ENCODE data around the gene STYXL2.

Gene STYXL2

DNA sequence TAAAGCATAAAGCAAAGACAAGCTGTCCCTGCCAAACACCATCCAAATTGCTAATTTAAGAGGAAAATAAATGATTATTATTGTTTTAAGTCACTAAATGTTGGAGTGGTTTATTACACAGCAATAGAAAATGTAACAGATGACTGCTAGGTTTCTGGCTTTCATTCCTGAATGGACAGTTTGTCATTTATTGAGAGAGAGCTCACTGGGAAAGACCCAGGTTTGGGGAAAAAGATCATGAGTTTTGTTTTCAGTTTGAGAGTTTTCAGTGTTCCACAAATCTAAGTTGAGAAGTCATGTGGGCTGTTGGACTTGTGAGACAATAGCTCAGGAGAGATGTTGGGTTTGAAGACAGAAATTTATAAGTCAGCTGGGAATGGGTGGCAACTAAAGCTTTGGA lies 9.1 kb upstream of the STYXL2 start:
- DNase-seq (ENCODE audit: low read depth), result no peak
- no peak overlapping the region for H3K4me3 ChIP-seq (replicated peaks; ENCODE audit: low read depth, low read length)
- TF ChIP-seq, protein P1, sequence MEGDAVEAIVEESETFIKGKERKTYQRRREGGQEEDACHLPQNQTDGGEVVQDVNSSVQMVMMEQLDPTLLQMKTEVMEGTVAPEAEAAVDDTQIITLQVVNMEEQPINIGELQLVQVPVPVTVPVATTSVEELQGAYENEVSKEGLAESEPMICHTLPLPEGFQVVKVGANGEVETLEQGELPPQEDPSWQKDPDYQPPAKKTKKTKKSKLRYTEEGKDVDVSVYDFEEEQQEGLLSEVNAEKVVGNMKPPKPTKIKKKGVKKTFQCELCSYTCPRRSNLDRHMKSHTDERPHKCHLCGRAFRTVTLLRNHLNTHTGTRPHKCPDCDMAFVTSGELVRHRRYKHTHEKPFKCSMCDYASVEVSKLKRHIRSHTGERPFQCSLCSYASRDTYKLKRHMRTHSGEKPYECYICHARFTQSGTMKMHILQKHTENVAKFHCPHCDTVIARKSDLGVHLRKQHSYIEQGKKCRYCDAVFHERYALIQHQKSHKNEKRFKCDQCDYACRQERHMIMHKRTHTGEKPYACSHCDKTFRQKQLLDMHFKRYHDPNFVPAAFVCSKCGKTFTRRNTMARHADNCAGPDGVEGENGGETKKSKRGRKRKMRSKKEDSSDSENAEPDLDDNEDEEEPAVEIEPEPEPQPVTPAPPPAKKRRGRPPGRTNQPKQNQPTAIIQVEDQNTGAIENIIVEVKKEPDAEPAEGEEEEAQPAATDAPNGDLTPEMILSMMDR (IDR thresholded peaks at IDR 0.05; ENCODE audit: low read length, missing control alignments), result no peak

DNA sequence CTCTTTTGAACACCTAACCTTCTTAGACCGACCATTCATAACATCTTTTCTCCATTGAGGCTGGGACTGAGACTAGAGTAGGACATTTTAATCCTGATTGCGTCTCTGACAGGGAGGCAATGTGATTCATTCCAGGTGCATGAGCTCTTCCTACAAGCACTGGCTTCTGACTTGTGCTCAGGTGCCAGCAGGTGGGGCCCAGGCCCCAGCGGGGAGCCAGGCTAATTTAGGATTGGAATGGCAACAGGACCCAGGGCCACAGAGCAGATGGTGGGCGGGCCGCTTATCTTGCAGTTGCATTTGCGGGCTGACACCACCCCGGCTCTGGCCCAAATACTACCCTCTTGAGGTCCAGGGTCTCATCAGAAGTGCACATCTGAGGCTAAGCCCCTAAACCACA lies 7.8 kb upstream of the STYXL2 start:
- TF ChIP-seq, protein P1 (IDR thresholded peaks at IDR 0.05; ENCODE audit: low read length, missing control alignments), result no peak
- H3K4me3 ChIP-seq (replicated peaks; ENCODE audit: low read depth, low read length), result no peak overlapping the region
- DNase-seq (ENCODE audit: low read depth), result no peak

- TF ChIP-seq, protein P1 (IDR thresholded peaks at IDR 0.05; ENCODE audit: low read length, missing control alignments), result no peak
- no peak overlapping the region for H3K4me3 ChIP-seq (replicated peaks; ENCODE audit: low read depth, low read length)
- no peak for DNase-seq (ENCODE audit: low read depth)
Observed at GRCh38 chr1:167086768-167087167, 7.1 kb upstream of the STYXL2 start.

- no peak for DNase-seq (ENCODE audit: low read depth)
- H3K4me3 ChIP-seq (replicated peaks; ENCODE audit: low read depth, low read length), result no peak overlapping the region
- TF ChIP-seq, protein P1 (IDR thresholded peaks at IDR 0.05; ENCODE audit: low read length, missing control alignments), result no peak
Observed at GRCh38 chr1:167088746-167089417, 5.0 kb upstream of the STYXL2 start.

DNA sequence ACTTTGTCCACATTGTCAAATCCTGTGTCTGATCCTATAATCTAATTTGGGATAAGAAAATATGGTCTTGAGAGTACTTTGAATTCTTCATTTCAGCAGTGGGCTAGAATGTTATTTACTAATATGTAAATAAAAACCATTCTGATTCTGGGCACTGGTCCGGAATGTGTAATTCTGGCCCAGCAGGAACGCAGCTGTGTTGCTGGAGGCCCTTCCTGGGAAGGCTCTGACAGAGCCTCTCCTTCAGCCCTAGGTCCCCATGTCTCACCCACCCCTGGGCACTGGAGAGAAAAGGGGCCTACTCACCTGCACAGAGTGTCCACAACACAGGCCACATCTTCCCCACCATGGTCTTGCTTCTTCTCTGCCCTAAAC lies 3.9 kb upstream of the STYXL2 start:
- TF ChIP-seq, protein P1 (IDR thresholded peaks at IDR 0.05; ENCODE audit: low read length, missing control alignments), result no peak
- H3K4me3 ChIP-seq (replicated peaks; ENCODE audit: low read depth, low read length), result no peak overlapping the region
- DNase-seq (ENCODE audit: low read depth), result no peak

DNA sequence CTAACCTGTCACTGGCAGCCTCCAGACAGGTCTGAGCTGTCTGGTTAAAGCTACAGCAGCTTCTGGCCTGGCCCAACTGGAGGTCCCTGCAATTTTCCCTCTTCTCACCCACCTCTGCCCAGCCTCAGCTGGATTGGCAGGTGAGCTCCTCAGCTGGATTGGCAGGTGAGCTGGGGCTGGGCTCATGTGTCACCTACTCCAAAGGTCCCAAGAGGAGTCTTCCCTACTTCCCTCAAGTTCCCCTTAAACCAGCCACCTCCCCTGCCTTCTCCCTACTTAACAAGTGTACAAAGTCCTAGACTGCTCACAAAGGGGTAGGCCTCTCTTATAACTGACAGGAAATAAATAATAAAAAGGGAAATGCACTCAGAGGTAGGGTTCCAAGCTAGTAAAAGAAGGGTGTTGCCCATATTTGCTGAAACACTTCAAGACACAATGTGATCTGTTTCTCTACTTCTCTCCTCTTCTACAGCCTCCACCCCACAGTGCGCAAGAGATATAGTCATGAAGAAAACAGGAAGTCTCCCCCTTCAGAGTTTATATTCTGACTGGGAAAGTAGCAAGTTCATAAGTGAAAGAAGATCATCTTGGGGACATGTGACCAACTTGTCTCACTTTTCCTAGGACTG lies 3.4 kb upstream of the STYXL2 start, which contains the start of gene GPA33:
TSS of gene GPA33 (minus strand) at position 64 of the 629 bp plus-strand sequence. CDS start 90 bp downstream, outside the sequence.
- H3K4me3 ChIP-seq (replicated peaks; ENCODE audit: low read depth, low read length), result no peak within 1 kb of the TSS
- no peak for DNase-seq (ENCODE audit: low read depth)
- TF ChIP-seq, protein P1 (IDR thresholded peaks at IDR 0.05; ENCODE audit: low read length, missing control alignments), result no peak

- H3K4me3 ChIP-seq (replicated peaks; ENCODE audit: low read depth, low read length), result no peak overlapping the region
- DNase-seq (ENCODE audit: low read depth), result no peak
- TF ChIP-seq, protein P1 (IDR thresholded peaks at IDR 0.05; ENCODE audit: low read length, missing control alignments), result no peak
Observed at GRCh38 chr1:167092653-167093052, 1.2 kb upstream of the STYXL2 start.
